ENCODE measurements around the gene ZNF181. TPM values are rescaled to one million over a fixed set of nuclear protein-coding genes. Genes with fewer than 3 reads are reported as not detected.
A peak's percentile ranks its signal among the peaks of the same experiment; 100 is the strongest.
"Not testable (repeated sequence)": the region's sequence is repeated elsewhere in the genome, so short reads cannot be mapped to it uniquely, and the experiment has no call there.

ZNF181 gene
- 9.6 TPM for polyA plus RNA-seq (2013, experiment 1 of 2)
- polyA plus RNA-seq (2013, experiment 2 of 2) = 9.9 TPM

DNA sequence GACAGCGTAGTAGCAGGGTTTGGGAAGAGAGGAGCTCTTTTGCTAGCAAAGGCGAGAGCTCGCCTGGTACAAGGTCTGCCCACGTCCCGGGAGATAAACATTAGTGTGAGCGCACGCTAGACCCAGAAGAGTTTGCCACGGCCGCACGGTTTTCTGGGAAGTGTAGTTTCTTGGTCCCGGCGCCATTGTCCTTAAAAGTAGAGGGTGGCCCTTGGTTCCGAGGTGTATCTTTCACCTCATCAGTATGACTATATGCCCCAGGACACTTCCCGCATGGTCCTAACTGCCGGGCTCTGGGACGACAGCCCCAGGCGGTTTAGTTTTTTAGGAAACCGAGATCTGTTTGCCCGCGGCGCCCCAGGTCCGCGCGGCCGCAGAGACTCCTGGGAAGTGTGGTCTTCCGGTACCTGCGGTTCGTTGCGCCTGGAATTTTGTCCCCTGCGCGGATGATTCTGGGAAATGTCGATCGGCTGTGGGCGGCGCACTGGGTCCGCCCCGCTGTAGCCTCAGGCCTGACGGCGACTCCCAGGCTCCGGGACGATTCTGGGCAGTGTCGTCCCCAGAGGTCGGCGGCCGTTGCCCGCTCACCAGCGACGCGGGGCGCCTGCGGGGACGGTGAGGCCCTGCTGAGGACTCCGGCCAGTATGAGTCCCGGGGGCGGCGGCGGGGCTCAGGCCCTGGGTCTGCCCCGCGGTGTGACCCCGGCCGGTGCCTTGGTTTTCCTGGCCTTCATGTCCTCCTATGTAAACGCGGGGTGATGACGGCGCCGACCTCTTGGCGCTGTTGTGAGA is at the start of gene ZNF181:
TSS of gene ZNF181 (plus strand) at position 498 of the 791 bp plus-strand sequence. CDS start 795 bp downstream, outside the sequence.
- Histone ChIP-seq H3K4me3 (ENCODE audit: extremely low read depth, insufficient read depth, low read length, poor library complexity, severe bottlenecking) (peak within 1 kb of the TSS; percentile 64), H3K9me3 (ENCODE audit: control insufficient read depth, low read length) (no peaks in the 10 kb centered on the region), H3K4me1 (ENCODE audit: control insufficient read depth, insufficient read depth, low read length, poor library complexity, severe bottlenecking) (peaks cover 3% of the 10 kb centered on the region), H3K36me3 (ENCODE audit: control insufficient read depth, insufficient read depth, low read length) (peaks cover 25% of the 10 kb centered on the region), H3K27ac (ENCODE audit: low read depth, low read length, severe bottlenecking) (peak within 1 kb of the TSS; percentile 98)
- WGBS, 2 experiments (ENCODE audit: insufficient coverage in 2 of 2) = 1% methylated on average over 52 to 67 of the region's 67 CpGs

DNA sequence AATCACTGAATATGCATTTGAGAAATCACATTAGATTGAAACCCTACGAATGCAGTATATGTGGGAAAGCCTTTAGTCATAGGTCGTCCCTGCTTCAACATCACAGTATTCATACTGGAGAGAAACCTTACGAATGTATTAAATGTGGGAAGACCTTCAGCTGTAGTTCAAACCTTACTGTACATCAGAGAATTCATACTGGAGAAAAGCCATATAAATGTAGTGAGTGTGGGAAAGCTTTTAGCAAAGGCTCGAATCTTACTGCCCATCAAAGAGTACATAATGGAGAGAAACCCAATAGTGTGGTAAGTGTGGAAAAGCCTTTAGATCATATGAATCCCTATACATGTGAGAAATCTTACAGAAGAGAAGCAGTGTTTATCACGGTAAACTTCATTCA is 48.8 kb upstream of the ZNF181 start:
- H3K4me3 ChIP-seq (ENCODE audit: extremely low read depth, insufficient read depth, low read length, poor library complexity, severe bottlenecking); H3K4me1 ChIP-seq (ENCODE audit: control insufficient read depth, insufficient read depth, low read length, poor library complexity, severe bottlenecking); H3K27ac ChIP-seq (ENCODE audit: low read depth, low read length, severe bottlenecking): not testable (repeated sequence)
- WGBS, 2 experiments (ENCODE audit: insufficient coverage in 2 of 2) = no CpG with 5 or more reads among the region's 5 CpGs
- peaks cover 45% of the 10 kb centered on the region for H3K36me3 ChIP-seq (ENCODE audit: control insufficient read depth, insufficient read depth, low read length)
- H3K9me3 ChIP-seq (ENCODE audit: control insufficient read depth, low read length) = peaks cover 17% of the 10 kb centered on the region

DNA sequence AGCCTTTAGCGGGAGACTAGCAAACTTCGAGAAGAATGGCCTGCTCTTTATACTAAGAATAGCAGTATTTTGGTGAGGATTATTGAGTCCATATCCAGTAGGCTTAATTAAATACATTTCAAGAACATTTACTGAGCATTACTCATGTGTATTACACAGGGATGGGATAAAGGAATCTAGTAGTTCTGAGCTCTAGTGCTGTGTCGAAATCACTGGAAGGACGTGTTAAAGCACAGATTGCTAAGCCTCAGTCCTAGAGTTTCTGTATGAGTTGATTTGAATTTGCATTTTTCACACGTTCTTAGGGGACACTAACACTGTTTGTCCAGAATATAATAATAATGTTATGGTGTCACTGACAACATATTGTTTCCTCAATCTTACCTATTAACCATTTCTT is 47.6 kb upstream of the ZNF181 start:
- Histone ChIP-seq H3K9me3 (ENCODE audit: control insufficient read depth, low read length) (peaks cover 14% of the 10 kb centered on the region), H3K4me3 (ENCODE audit: extremely low read depth, insufficient read depth, low read length, poor library complexity, severe bottlenecking) (no peak overlapping the region), H3K4me1 (ENCODE audit: control insufficient read depth, insufficient read depth, low read length, poor library complexity, severe bottlenecking) (no peaks in the 10 kb centered on the region), H3K36me3 (ENCODE audit: control insufficient read depth, insufficient read depth, low read length) (peaks cover 34% of the 10 kb centered on the region), H3K27ac (ENCODE audit: low read depth, low read length, severe bottlenecking) (no peak overlapping the region)
- WGBS, 2 experiments (ENCODE audit: insufficient coverage in 2 of 2) = 88 to 90% methylated on average over 2 to 3 of the region's 5 CpGs

DNA sequence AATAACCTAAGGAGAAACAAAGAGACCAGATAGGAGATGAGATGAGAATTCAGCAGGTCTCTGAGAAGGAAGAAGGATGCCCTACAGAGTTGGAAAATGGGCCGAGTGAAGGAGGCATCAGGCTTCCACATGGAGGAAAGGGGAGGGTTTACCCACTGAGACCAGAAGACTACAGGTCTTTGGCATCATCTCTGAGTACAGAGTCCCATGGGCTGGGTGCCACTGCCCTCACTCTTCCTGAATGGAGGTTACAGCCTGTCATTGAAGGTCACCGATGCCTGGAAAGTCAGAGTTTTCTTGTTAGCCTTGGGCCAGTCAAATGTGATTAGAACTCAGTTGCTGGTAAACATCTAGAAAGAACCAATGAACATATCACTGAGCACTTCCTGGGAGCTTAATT is 46.7 kb upstream of the ZNF181 start:
- Histone ChIP-seq H3K9me3 (ENCODE audit: control insufficient read depth, low read length) (peaks cover 13% of the 10 kb centered on the region), H3K36me3 (ENCODE audit: control insufficient read depth, insufficient read depth, low read length) (peaks cover 27% of the 10 kb centered on the region), H3K27ac (ENCODE audit: low read depth, low read length, severe bottlenecking) (no peak overlapping the region), H3K4me3 (ENCODE audit: extremely low read depth, insufficient read depth, low read length, poor library complexity, severe bottlenecking) (no peak overlapping the region), H3K4me1 (ENCODE audit: control insufficient read depth, insufficient read depth, low read length, poor library complexity, severe bottlenecking) (no peaks in the 10 kb centered on the region)
- WGBS, 2 experiments (ENCODE audit: insufficient coverage in 2 of 2) = 100% methylated on average over 1 of the region's 2 CpGs

DNA sequence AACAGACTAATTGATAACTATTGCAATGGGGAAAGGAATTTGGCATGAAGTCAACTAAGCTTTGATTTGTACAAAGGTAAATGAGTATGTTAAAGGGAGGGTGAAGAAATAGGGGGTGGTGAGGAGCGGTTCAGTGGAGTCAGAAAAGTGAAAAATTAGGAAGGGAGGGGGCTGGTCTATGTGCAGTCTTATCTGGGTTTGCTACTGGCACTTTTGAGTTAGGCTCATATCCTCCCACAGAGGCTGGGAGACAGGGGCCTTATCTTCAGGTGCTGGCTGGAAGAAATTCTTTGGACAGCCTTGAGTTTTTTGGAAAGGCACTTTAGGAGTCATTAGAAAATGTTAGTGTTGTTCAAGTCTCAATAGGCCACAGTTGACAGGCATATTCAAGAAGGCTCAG is 45.5 kb upstream of the ZNF181 start:
- no peak overlapping the region for H3K4me3 ChIP-seq (ENCODE audit: extremely low read depth, insufficient read depth, low read length, poor library complexity, severe bottlenecking)
- H3K9me3 ChIP-seq (ENCODE audit: control insufficient read depth, low read length) = peaks cover 13% of the 10 kb centered on the region
- no peak overlapping the region for H3K27ac ChIP-seq (ENCODE audit: low read depth, low read length, severe bottlenecking)
- H3K4me1 ChIP-seq (ENCODE audit: control insufficient read depth, insufficient read depth, low read length, poor library complexity, severe bottlenecking) = no peaks in the 10 kb centered on the region
- no CpG with 5 or more reads among the region's 1 CpG for WGBS, 2 experiments (ENCODE audit: insufficient coverage in 2 of 2)
- H3K36me3 ChIP-seq (ENCODE audit: control insufficient read depth, insufficient read depth, low read length) = peaks cover 18% of the 10 kb centered on the region

DNA sequence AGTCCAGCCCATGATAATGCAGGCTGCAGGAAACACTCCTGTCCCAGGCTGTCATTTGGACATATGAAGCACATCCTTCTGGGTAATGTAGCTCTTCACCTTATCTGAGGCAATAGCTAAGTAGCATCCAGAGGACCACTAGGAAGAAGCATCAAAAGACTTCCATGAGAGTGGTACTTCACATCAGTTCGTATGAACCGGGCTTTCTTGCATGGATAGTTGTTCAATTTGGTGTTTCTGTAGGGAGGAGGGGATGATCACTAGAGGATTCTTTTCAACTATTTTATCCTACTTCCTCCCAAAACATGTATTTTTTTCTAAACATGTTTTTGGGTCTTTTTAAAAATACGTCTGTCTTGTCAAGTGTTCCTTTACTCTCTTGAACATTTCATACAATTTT is 43.7 kb upstream of the ZNF181 start:
- H3K27ac ChIP-seq (ENCODE audit: low read depth, low read length, severe bottlenecking) = no peak overlapping the region
- H3K36me3 ChIP-seq (ENCODE audit: control insufficient read depth, insufficient read depth, low read length) = no peaks in the 10 kb centered on the region
- WGBS, 2 experiments (ENCODE audit: insufficient coverage in 2 of 2) = 92% methylated on average over 2 of the region's 3 CpGs; no CpG with 5 or more reads in 1 of the 2 experiments
- peaks cover 6% of the 10 kb centered on the region for H3K9me3 ChIP-seq (ENCODE audit: control insufficient read depth, low read length)
- no peak overlapping the region for H3K4me3 ChIP-seq (ENCODE audit: extremely low read depth, insufficient read depth, low read length, poor library complexity, severe bottlenecking)
- no peaks in the 10 kb centered on the region for H3K4me1 ChIP-seq (ENCODE audit: control insufficient read depth, insufficient read depth, low read length, poor library complexity, severe bottlenecking)

DNA sequence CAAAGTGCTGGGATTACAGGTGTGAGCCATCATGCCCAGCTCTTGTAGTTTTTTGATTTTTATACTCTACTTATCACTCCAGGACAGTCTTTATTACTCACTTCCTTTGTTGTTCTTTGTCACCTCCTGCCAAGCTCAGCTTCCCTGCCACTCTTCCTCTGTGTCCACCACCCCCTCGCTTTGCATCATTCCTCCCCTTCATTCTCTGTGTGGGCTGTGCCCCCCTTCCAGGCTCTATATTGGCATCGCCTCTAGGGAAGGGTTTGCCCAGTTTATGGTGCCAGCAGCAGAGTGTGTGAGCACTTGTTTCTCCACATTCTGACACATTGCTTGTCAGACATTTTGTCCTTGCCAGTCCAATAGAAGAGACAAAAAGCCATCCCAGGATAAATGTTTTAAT is 41.5 kb upstream of the ZNF181 start:
- Histone ChIP-seq H3K27ac (ENCODE audit: low read depth, low read length, severe bottlenecking) (no peak overlapping the region), H3K9me3 (ENCODE audit: control insufficient read depth, low read length) (no peaks in the 10 kb centered on the region), H3K4me3 (ENCODE audit: extremely low read depth, insufficient read depth, low read length, poor library complexity, severe bottlenecking) (no peak overlapping the region), H3K4me1 (ENCODE audit: control insufficient read depth, insufficient read depth, low read length, poor library complexity, severe bottlenecking) (no peaks in the 10 kb centered on the region), H3K36me3 (ENCODE audit: control insufficient read depth, insufficient read depth, low read length) (no peaks in the 10 kb centered on the region)
- WGBS, 2 experiments (ENCODE audit: insufficient coverage in 2 of 2) = 43 to 60% methylated on average over 1 to 2 of the region's 2 CpGs

DNA sequence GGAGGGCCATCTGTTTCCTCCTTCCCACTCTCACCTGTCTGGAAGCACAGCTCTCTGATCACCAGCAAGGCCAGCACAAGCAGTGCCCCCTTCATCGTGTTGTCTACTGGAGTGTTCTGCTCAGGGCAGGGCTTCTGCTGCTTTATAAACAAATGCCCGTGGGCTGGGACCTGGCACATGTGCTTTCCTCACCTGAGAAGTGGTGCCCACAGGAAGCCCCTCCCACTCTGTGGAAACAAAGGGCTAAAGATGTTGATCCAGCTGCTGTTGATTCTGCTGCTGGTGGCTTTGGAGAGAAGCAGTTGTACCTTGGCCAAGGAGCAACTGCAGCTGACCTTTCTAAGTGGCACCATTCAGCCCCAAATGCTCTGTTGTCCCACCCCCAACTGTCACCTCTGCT is 26.4 kb upstream of the ZNF181 start:
- Histone ChIP-seq H3K4me1 (ENCODE audit: control insufficient read depth, insufficient read depth, low read length, poor library complexity, severe bottlenecking) (no peaks in the 10 kb centered on the region), H3K27ac (ENCODE audit: low read depth, low read length, severe bottlenecking) (no peak overlapping the region), H3K4me3 (ENCODE audit: extremely low read depth, insufficient read depth, low read length, poor library complexity, severe bottlenecking) (no peak overlapping the region), H3K9me3 (ENCODE audit: control insufficient read depth, low read length) (peaks cover 6% of the 10 kb centered on the region), H3K36me3 (ENCODE audit: control insufficient read depth, insufficient read depth, low read length) (no peaks in the 10 kb centered on the region)
- 20 to 57% methylated on average over 1 of the region's 2 CpGs for whole genome bisulfite sequencing, 2 experiments (ENCODE audit: insufficient coverage in 2 of 2)

DNA sequence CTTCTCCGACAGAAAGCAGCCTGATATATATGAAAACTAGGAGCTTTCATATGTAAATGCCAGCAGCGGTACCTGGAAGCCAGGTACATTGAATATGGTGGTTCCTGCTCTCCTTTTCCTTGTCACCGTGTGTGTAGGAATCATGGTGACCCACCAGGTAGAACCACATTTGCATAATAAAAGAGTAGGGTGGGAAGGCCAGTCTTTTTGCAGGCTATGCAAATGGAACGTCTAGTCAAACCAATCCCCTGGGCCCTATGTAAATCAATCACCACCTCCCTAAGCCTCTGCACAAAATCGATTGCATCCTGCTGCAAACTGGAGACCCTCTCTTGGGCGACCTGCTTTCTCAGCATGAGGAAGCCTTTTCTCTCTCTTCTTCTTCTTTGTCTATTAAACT is 22.2 kb upstream of the ZNF181 start:
- H3K27ac ChIP-seq (ENCODE audit: low read depth, low read length, severe bottlenecking) = no peak overlapping the region
- WGBS, 2 experiments (ENCODE audit: insufficient coverage in 2 of 2) = 60 to 66% methylated on average over 3 of the region's 6 CpGs
- H3K4me3 ChIP-seq (ENCODE audit: extremely low read depth, insufficient read depth, low read length, poor library complexity, severe bottlenecking) = no peak overlapping the region
- peaks cover 15% of the 10 kb centered on the region for H3K9me3 ChIP-seq (ENCODE audit: control insufficient read depth, low read length)
- H3K36me3 ChIP-seq (ENCODE audit: control insufficient read depth, insufficient read depth, low read length) = no peaks in the 10 kb centered on the region
- H3K4me1 ChIP-seq (ENCODE audit: control insufficient read depth, insufficient read depth, low read length, poor library complexity, severe bottlenecking) = no peaks in the 10 kb centered on the region

DNA sequence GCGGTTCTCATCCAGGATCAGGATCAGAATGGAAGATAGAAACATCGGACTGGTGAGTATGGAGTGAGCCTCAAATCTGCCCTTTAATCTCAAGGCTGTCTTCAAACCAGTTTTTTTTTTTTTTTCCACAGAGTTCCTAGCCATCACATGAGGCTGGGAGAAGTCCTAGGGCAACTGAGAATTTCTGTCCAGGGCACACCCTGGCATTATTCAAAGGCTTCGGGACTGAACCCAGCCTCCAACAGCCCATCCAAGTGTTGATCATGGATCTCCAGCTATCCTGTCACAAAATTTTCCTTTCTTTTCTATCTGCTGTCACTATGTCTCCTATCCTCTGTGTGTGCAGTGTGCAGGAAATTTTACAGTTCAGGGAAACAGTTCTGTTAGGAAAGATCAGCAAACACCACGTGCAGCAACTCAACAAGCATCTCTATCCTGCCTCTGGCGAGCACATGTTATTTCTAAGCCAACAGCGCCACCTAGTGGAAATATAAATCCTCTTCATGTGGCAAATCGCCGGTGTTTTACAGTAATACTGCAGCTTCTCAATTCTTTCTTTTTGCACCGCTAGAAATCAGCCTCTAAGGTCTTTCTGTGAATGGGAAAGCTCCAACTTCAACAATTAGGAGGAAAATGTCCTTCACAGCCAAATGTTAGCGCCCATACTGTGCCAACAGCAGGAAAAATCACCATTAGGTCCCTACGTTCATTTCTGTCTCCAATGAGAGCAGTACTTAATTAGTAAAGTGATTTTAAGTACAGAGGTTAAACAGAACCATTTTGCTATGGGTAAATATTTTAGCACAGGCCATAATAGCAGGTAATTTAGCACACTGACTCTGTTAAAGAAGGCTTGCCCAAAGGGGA is 21.4 kb upstream of the ZNF181 start:
- 30 to 35% methylated on average over 8 to 11 of the region's 11 CpGs for WGBS, 2 experiments (ENCODE audit: insufficient coverage in 2 of 2)
- H3K4me1 ChIP-seq (ENCODE audit: control insufficient read depth, insufficient read depth, low read length, poor library complexity, severe bottlenecking) = no peaks in the 10 kb centered on the region

More for the DNA sequence above, 21.4 kb upstream of the ZNF181 start:
- no peaks in the 10 kb centered on the region for H3K36me3 ChIP-seq (ENCODE audit: control insufficient read depth, insufficient read depth, low read length)
- H3K9me3 ChIP-seq (ENCODE audit: control insufficient read depth, low read length) = peaks cover 15% of the 10 kb centered on the region
- no peak overlapping the region for H3K27ac ChIP-seq (ENCODE audit: low read depth, low read length, severe bottlenecking)
- H3K4me3 ChIP-seq (ENCODE audit: extremely low read depth, insufficient read depth, low read length, poor library complexity, severe bottlenecking) = no peak overlapping the region

Data from mesodermal cell (in vitro differentiated cells).